ENCODE data around the gene PGAP1. TPM values are rescaled to one million over a fixed set of nuclear protein-coding genes. Genes with fewer than 3 reads are reported as not detected.

Gene PGAP1
- total and polyA plus RNA-seq, 2 donors, result 3.1 to 4.2 TPM

Other genes with a start within 250 kb of the PGAP1 start
- gene GTF3C3, start 127.0 kb downstream of the PGAP1 start, total RNA-seq, result 37.9 TPM
- 22.3 TPM for gene GTF3C3, start 127.0 kb downstream of the PGAP1 start, polyA plus RNA-seq
- gene C2orf66, start 117.4 kb downstream of the PGAP1 start, total RNA-seq, result 0.05 TPM
- 0.41 TPM for gene C2orf66, start 117.4 kb downstream of the PGAP1 start, polyA plus RNA-seq

All from thymus (tissue), 2 donors.